B cell (primary cell): ENCODE results near the gene RIPK3. TPM values are rescaled to one million over a fixed set of nuclear protein-coding genes. Genes with fewer than 3 reads are reported as not detected.
"Not testable (repeated sequence)": the region's sequence is repeated elsewhere in the genome, so short reads cannot be mapped to it uniquely, and the experiment has no call there.

Experiments
- ATAC-seq: fragments of 200-7000 bp; cut with Tn5 transposase; one replicate; pipeline ENCODE4 v1.10.0; 2021; ENCODE audit warnings: low read depth, mild to moderate bottlenecking, moderate number of reproducible peaks, moderate library complexity
- CTCF ChIA-PET: fragments of 350-600 bp; sonication (Branson Sonifier 250); formaldehyde crosslinking; loops from one replicate; lab custom pipeline; 2021; ENCODE audit warnings: antibody characterized with exemption, inconsistent platforms; lab: Charles Lee
- POLR2A ChIA-PET: fragments of 350-600 bp; sonication (Branson Sonifier 250); formaldehyde crosslinking; loops from one replicate; lab custom pipeline; 2021; ENCODE audit warnings: antibody characterized with exemption; lab: Charles Lee
- DNase-seq: peaks from one replicate; pipeline ENCODE4 v3.0.0; 2013
- H2AFZ ChIP-seq: 2 replicates; pipeline ENCODE4 v1.6.1; 2012; ENCODE audit warnings: mild to moderate bottlenecking, low read depth, low read length; ENCODE audit not compliant: insufficient read depth, poor library complexity, severe bottlenecking
- H3K27ac ChIP-seq, 2 donors: 1 replicate in 1 of 2; 2 replicates in 1 of 2; pipeline ENCODE4 v1.5.1; 2012 to 2013; ENCODE audit warnings: low read length in 2 of 2, mild to moderate bottlenecking in 2 of 2, moderate library complexity in 1 of 2
- H3K27me3 ChIP-seq, 4 experiments: fragments of 200-600 bp in 1 of 4; sonication (generic) in 1 of 4; replicated peaks in 1 of 4; 1 replicate in 2 of 4; 2 replicates in 2 of 4; pipeline versions ENCODE4 v1.6.1 to v1.7.0; 2013 to 2016; ENCODE audit warnings: low read length in 3 of 4, mild to moderate bottlenecking in 2 of 4, mixed read lengths in 1 of 4, moderate library complexity in 1 of 4; ENCODE audit not compliant: insufficient read depth in 4 of 4, control insufficient read depth in 3 of 4; ENCODE audit errors: control extremely low read depth in 1 of 4
- H3K36me3 ChIP-seq, 2 experiments: replicated peaks in 1 of 2; 1 replicate in 1 of 2; 2 replicates in 1 of 2; pipeline versions ENCODE4 v1.6.1 to v1.7.1; 2013; ENCODE audit warnings: low read length in 1 of 2; ENCODE audit not compliant: insufficient read depth in 2 of 2, control insufficient read depth in 1 of 2; ENCODE audit errors: control extremely low read depth in 1 of 2, extremely low read depth in 1 of 2
- H3K4me1 ChIP-seq, 2 donors: fragments of 200-600 bp in 1 of 2; sonication (generic) in 1 of 2; 1 replicate in 1 of 2; 2 replicates in 1 of 2; pipeline versions ENCODE4 v1.5.1 to v1.6.1; 2013 to 2017; ENCODE audit warnings: low read length in 2 of 2; ENCODE audit not compliant: control insufficient read depth in 2 of 2, insufficient read depth in 2 of 2
- H3K4me2 ChIP-seq: replicated peaks from 2 replicates; pipeline ENCODE3; 2012; ENCODE audit warnings: mild to moderate bottlenecking, low read depth, low read length; ENCODE audit not compliant: poor library complexity, severe bottlenecking
- H3K4me3 ChIP-seq, 5 experiments: fragments of 200-600 bp in 1 of 5; sonication (generic) in 1 of 5; 1 replicate in 3 of 5; 2 replicates in 2 of 5; pipeline versions ENCODE4 v1.5.1 to v1.7.0; 2011 to 2016; ENCODE audit warnings: low read length in 4 of 5, mild to moderate bottlenecking in 4 of 5, low read depth in 2 of 5, control low read depth in 1 of 5, moderate library complexity in 1 of 5; ENCODE audit not compliant: insufficient read depth in 1 of 5; ENCODE audit errors: control extremely low read depth in 1 of 5, extremely low read depth in 1 of 5
- H3K79me2 ChIP-seq: fragments of 200-600 bp; sonication (generic); one replicate; pipeline ENCODE4 v1.6.0; 2016; ENCODE audit warnings: low read length; ENCODE audit not compliant: control insufficient read depth, insufficient read depth
- H3K9ac ChIP-seq: fragments of 200-600 bp; sonication (generic); 2 replicates; pipeline ENCODE4 v1.6.1; 2017; ENCODE audit warnings: mild to moderate bottlenecking, low read length, moderate library complexity
- H3K9me3 ChIP-seq, 3 donors: one replicate each; pipeline versions ENCODE4 v1.6.1 to v1.7.1; 2013; ENCODE audit warnings: low read length in 2 of 3; ENCODE audit not compliant: control insufficient read depth in 2 of 3, insufficient read depth in 1 of 3; ENCODE audit errors: control extremely low read depth in 1 of 3
- H4K20me1 ChIP-seq: 2 replicates; pipeline ENCODE4 v1.6.0; 2012; ENCODE audit warnings: mild to moderate bottlenecking, low read length; ENCODE audit not compliant: insufficient read depth, control insufficient read depth, poor library complexity, severe bottlenecking
- H3K27ac Mint-ChIP-seq: one replicate; pipeline ENCODE4 v1.8.0; 2021; ENCODE audit warnings: mixed read lengths
- H3K27me3 Mint-ChIP-seq: one replicate; pipeline ENCODE4 v1.8.0; 2021; ENCODE audit warnings: mixed read lengths
- H3K4me1 Mint-ChIP-seq: one replicate; pipeline ENCODE4 v1.8.0; 2021; ENCODE audit warnings: mixed read lengths
- H3K4me3 Mint-ChIP-seq: one replicate; pipeline ENCODE4 v1.8.0; 2021; ENCODE audit warnings: mixed read lengths
- H3K9me3 Mint-ChIP-seq: one replicate; pipeline ENCODE4 v1.8.0; 2022; ENCODE audit warnings: mixed read lengths; ENCODE audit not compliant: insufficient read depth
- CTCF ChIP-seq: fragments of 200-600 bp; IDR thresholded peaks from one replicate; pipeline ENCODE4 v1.8.0; 2022; ENCODE audit warnings: antibody characterized with exemption, mild to moderate bottlenecking
- EZH2 ChIP-seq: IDR thresholded peaks from 2 replicates; pipeline ENCODE4 v1.6.1; 2012; ENCODE audit warnings: borderline replicate concordance, low read depth, mild to moderate bottlenecking, moderate library complexity, low read length; ENCODE audit not compliant: insufficient read depth, poor library complexity, severe bottlenecking
- WGBS: methylation state at CpG from one replicate; pipeline ENCODE4 v1.1.5; 2013; ENCODE audit warnings: missing lambda C conversion rate; ENCODE audit not compliant: insufficient coverage; 5-methylcytosine and 5-hydroxymethylcytosine counted together
- intact Hi-C: fragments of 100-400 bp; cut with micrococcal nuclease; formaldehyde crosslinking; loops from one replicate; pipeline ENCODE4 v1.10.0; 2022
- polyA plus RNA-seq: library from polyadenylated mRNA; depleted of rRNA; stranded (reverse); fragments of >200 nt; gene quantifications from 2 replicates; pipeline ENCODE4 v1.2.3, GENCODE V29; 2012
- total RNA-seq, 2 donors: library from RNA; stranded (reverse); fragments of 120-200 nt in 1 of 2; gene quantifications; 1 replicate in 1 of 2; 2 replicates in 1 of 2; pipeline versions ENCODE4 v1.2.3 to v1.2.4, GENCODE V29; 2013 to 2022

RIPK3 gene
- total and polyA plus RNA-seq, 2 donors (not counting 1 experiment from before 2014, with no cell fraction given), result 65.5 to 77.6 TPM

DNA sequence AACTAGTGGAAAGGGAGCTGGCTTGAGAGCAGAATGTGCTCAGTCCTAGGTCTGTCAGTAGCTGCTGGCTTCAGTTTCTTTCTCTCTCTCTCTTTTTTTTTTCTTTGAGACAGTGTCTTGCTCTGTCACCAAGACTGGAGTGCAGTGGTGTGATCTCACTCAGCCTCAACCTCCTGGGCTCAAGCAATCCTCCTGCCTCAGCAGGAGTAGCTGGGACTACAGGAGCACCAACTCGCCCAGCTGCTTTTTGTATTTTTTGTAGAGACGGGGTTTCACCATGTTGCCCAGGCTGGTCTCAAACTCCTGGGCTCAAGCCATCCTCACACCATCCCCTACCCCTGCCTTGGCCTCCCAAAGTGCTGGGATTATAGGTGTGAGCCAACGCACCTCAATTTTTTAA lies 31.8 kb upstream of the RIPK3 start:
- peaks cover 0 to 32% (median 6%) of the 10 kb centered on the region in 4 experiments for H3K27me3 ChIP-seq
- H3K27ac Mint-ChIP-seq, POLR2A ChIA-PET, H3K79me2 ChIP-seq, H3K9ac ChIP-seq, H2AFZ ChIP-seq, intact Hi-C loops, H3K36me3 ChIP-seq, H3K9me3 ChIP-seq, H3K4me2 ChIP-seq, H3K4me3 Mint-ChIP-seq, H4K20me1 ChIP-seq, H3K4me3 ChIP-seq, DNase-seq, H3K27ac ChIP-seq, ATAC-seq, H3K27me3 Mint-ChIP-seq, H3K9me3 Mint-ChIP-seq: not testable (repeated sequence)
- H3K4me1 Mint-ChIP-seq, result peaks cover 18% of the 10 kb centered on the region
- CTCF ChIA-PET, result interaction anchor here (1.1 to 2.1 kb wide), 4 partner anchors 31 to 65 kb away, joined by 3 to 10 read pairs (median 5); partner anchors contain the start of gene RIPK3
- peaks cover 17 to 23% of the 10 kb centered on the region in 2 donors for H3K4me1 ChIP-seq
- no CpG with 5 or more reads among the region's 3 CpGs for WGBS

GRCh38 chr14:24370748-24371147 lies 31.0 kb upstream of the RIPK3 start:
- H3K4me1 ChIP-seq, result peaks cover 23 to 30% of the 10 kb centered on the region in 2 donors
- no peak overlapping the region for H2AFZ ChIP-seq
- H3K4me3 Mint-ChIP-seq, result no peak overlapping the region
- no peaks in the 10 kb centered on the region for H3K79me2 ChIP-seq
- CTCF ChIA-PET, result interaction anchor here (0.7 to 2.1 kb wide), 6 partner anchors 31 to 66 kb away, joined by 3 to 10 read pairs (median 4); partner anchors contain the start of genes CBLN3, KHNYN and RIPK3
- H3K9me3 ChIP-seq, result no peaks in the 10 kb centered on the region
- H3K27me3 ChIP-seq, result peaks cover 0 to 32% (median 6%) of the 10 kb centered on the region in 4 experiments
- POLR2A ChIA-PET, result interaction anchor here (0.7 to 2.2 kb wide), 2 partner anchors 48 to 59 kb away, joined by 3 to 5 read pairs; partner anchors contain the start of gene KHNYN
- intact Hi-C loops, result no loop called here
- H3K9ac ChIP-seq, result no peak overlapping the region
- no peak overlapping the region for H3K27ac ChIP-seq
- no peaks in the 10 kb centered on the region for H3K9me3 Mint-ChIP-seq
- peaks cover 6% of the 10 kb centered on the region for H3K27me3 Mint-ChIP-seq
- no peak overlapping the region for H3K4me2 ChIP-seq
- TF ChIP-seq EZH2 (no peak), CTCF (no peak)
- no peak overlapping the region for H3K4me3 ChIP-seq
- H3K4me1 Mint-ChIP-seq, result peaks cover 23% of the 10 kb centered on the region
- H3K36me3 ChIP-seq, result no peaks in the 10 kb centered on the region
- H4K20me1 ChIP-seq, result no peaks in the 10 kb centered on the region
- WGBS, result no CpG with 5 or more reads among the region's 1 CpG
- no peak for ATAC-seq
- no peak for DNase-seq
- H3K27ac Mint-ChIP-seq, result no peak overlapping the region
